HCT116 (cell line): ENCODE data around the gene NTSR1. TPM values are rescaled to one million over a fixed set of nuclear protein-coding genes. Genes with fewer than 3 reads are reported as not detected.

Experiments used
- ATAC-seq: fragments of 200-7000 bp; cut with Tn5 transposase; 2 replicates; pipeline ENCODE4 v1.9.1; 2020; ENCODE audit warnings: mild to moderate bottlenecking, moderate library complexity
- BruUV-seq: library from RNA; stranded (reverse); fragments of 400-500 nt; replicated peaks from 2 replicates; lab custom pipeline; 2021; lab: Mats Ljungman, UMichigan
- CTCF ChIA-PET: fragments of 300-600 bp; sonication (Branson Sonifier 250); formaldehyde crosslinking; loops from one replicate; lab custom pipeline; 2021; ENCODE audit warnings: antibody characterized with exemption; lab: Charles Lee
- POLR2A ChIA-PET: fragments of 300-600, 350-600 bp; sonication (Branson Sonifier 250); formaldehyde crosslinking; loops from one replicate; lab custom pipeline; 2021; ENCODE audit warnings: antibody characterized with exemption; lab: Charles Lee
- RAD21 ChIA-PET, 2 experiments: fragments of 300-600 bp; sonication (Branson Sonifier 250); formaldehyde crosslinking; loops; one replicate each; lab custom pipeline; 2023; ENCODE audit warnings: low total read pairs in 2 of 2; ENCODE audit not compliant: uncharacterized antibody in 2 of 2, unreplicated experiment in 2 of 2, low non-redundant PET in 1 of 2; lab: Charles Lee
- DNase-seq: peaks from one replicate; pipeline ENCODE4 v3.0.0-alpha.2; 2010; ENCODE audit warnings: low read depth, low spot score
- H2AFZ ChIP-seq: fragments of 200-600 bp; shearing (Covaris generic), sonication (generic); 2 replicates; pipeline ENCODE4 v1.6.1; 2017; ENCODE audit warnings: low read depth, mixed run types, mixed read lengths, antibody characterized with exemption, low read length; ENCODE audit not compliant: poor library complexity, severe bottlenecking
- H3K27ac ChIP-seq: 2 replicates; pipeline ENCODE4 v1.5.1; 2012; ENCODE audit warnings: low read depth, low read length
- H3K27me3 ChIP-seq: fragments of 200-600 bp; sonication (generic); 2 replicates; pipeline ENCODE4 v1.6.1; 2016; ENCODE audit warnings: mixed run types, low read length, mixed read lengths; ENCODE audit not compliant: insufficient read depth
- H3K36me3 ChIP-seq, 2 experiments: fragments of 200-500 bp in 1 of 2; fragments of 200-600 bp in 1 of 2; sonication (Bioruptor generic) in 1 of 2; sonication (generic) in 1 of 2; 2 replicates each; pipeline versions ENCODE4 v1.5.1 to v1.6.1; 2014 to 2016; ENCODE audit warnings: low read length in 2 of 2, inconsistent platforms in 1 of 2, mixed read lengths in 1 of 2, mixed run types in 1 of 2; ENCODE audit not compliant: insufficient read depth in 2 of 2, control insufficient read depth in 1 of 2
- H3K4me1 ChIP-seq, 2 experiments: fragments of 200-600 bp in 1 of 2; sonication (generic) in 1 of 2; 2 replicates each; pipeline versions ENCODE4 v1.5.1 to v1.6.1; 2012 to 2017; ENCODE audit warnings: low read length in 2 of 2, inconsistent platforms in 1 of 2, mild to moderate bottlenecking in 1 of 2, mixed read lengths in 1 of 2, mixed run types in 1 of 2, moderate library complexity in 1 of 2; ENCODE audit not compliant: insufficient read depth in 2 of 2, control insufficient read depth in 1 of 2
- H3K4me2 ChIP-seq: fragments of 200-600 bp; sonication (generic); 2 replicates; pipeline ENCODE4 v1.6.1; 2017; ENCODE audit warnings: mixed run types, low read length, mixed read lengths
- H3K4me3 ChIP-seq, 2 experiments: fragments of 200-600 bp in 1 of 2; sonication (generic) in 1 of 2; replicated peaks in 1 of 2; 2 replicates each; pipeline ENCODE4 v1.5.1; 2011 to 2016; ENCODE audit warnings: low read length in 2 of 2, control low read depth in 1 of 2, low read depth in 1 of 2, mild to moderate bottlenecking in 1 of 2, mixed read lengths in 1 of 2, mixed run types in 1 of 2
- H3K79me2 ChIP-seq: fragments of 200-600 bp; sonication (generic); 2 replicates; pipeline ENCODE4 v1.6.1; 2017; ENCODE audit warnings: mild to moderate bottlenecking, mixed run types, low read length, moderate library complexity, mixed read lengths; ENCODE audit not compliant: insufficient read depth
- H3K9ac ChIP-seq: fragments of 200-600 bp; sonication (generic); 2 replicates; pipeline ENCODE4 v1.6.1; 2016; ENCODE audit warnings: low read length, mixed read lengths
- H3K9me2 ChIP-seq: fragments of 200-600 bp; sonication (generic), shearing (Covaris generic); 2 replicates; pipeline ENCODE4 v1.6.1; 2017; ENCODE audit warnings: mixed run types, mild to moderate bottlenecking, moderate library complexity; ENCODE audit not compliant: insufficient read depth
- H3K9me3 ChIP-seq, 2 experiments: fragments of 200-500 bp in 1 of 2; fragments of 200-600 bp in 1 of 2; sonication (Bioruptor generic) in 1 of 2; sonication (generic) in 1 of 2; 2 replicates each; pipeline ENCODE4 v1.6.1; 2014 to 2017; ENCODE audit warnings: low read length in 2 of 2, mixed read lengths in 2 of 2, inconsistent platforms in 1 of 2, low read depth in 1 of 2, mild to moderate bottlenecking in 1 of 2, mixed run types in 1 of 2, moderate library complexity in 1 of 2; ENCODE audit not compliant: control insufficient read depth in 1 of 2, insufficient read depth in 1 of 2
- H4K20me1 ChIP-seq: fragments of 200-600 bp; sonication (generic), shearing (Covaris generic); 2 replicates; pipeline ENCODE4 v1.6.1; 2017; ENCODE audit warnings: mixed run types, mild to moderate bottlenecking, moderate library complexity; ENCODE audit not compliant: insufficient read depth
- CBX3 ChIP-seq: IDR thresholded peaks from 2 replicates; pipeline ENCODE4 v1.6.1; 2012; ENCODE audit warnings: low read depth
- CEBPB ChIP-seq: IDR thresholded peaks from 2 replicates; pipeline ENCODE4 v1.6.1; 2012; ENCODE audit warnings: low read depth
- EGR1 ChIP-seq: IDR thresholded peaks from 2 replicates; pipeline ENCODE4 v1.6.1; 2012; ENCODE audit warnings: low read depth
- ELF1 ChIP-seq: IDR thresholded peaks from 2 replicates; pipeline ENCODE4 v1.6.1; 2012; ENCODE audit warnings: low read depth, borderline replicate concordance
- EZH2 ChIP-seq: fragments of 200-600 bp; sonication (generic); IDR thresholded peaks from 2 replicates; pipeline ENCODE4 v1.6.1; 2017; ENCODE audit warnings: antibody characterized with exemption, mixed run types
- JUND ChIP-seq: IDR thresholded peaks from 2 replicates; pipeline ENCODE4 v1.6.1; 2012
- POLR2A ChIP-seq: IDR thresholded peaks from 2 replicates; pipeline ENCODE4 v1.7.0; 2011; ENCODE audit warnings: borderline replicate concordance; ENCODE audit not compliant: insufficient read depth, insufficient read length; ENCODE audit errors: extremely low read depth
- POLR2AphosphoS5 ChIP-seq: IDR thresholded peaks from 2 replicates; pipeline ENCODE4 v1.6.1; 2011; ENCODE audit warnings: mild to moderate bottlenecking, low read depth, low read length, moderate library complexity
- SRF ChIP-seq: IDR thresholded peaks from 2 replicates; pipeline ENCODE4 v1.6.1; 2012; ENCODE audit warnings: low read depth
- TCF7L2 ChIP-seq: IDR thresholded peaks from 2 replicates; pipeline ENCODE4 v1.7.0; 2011; ENCODE audit warnings: borderline replicate concordance, inconsistent platforms; ENCODE audit not compliant: insufficient read depth, insufficient read length; ENCODE audit errors: extremely low read depth
- YY1 ChIP-seq: IDR thresholded peaks from 2 replicates; pipeline ENCODE4 v1.6.1; 2011; ENCODE audit warnings: low read length, low read depth, moderate library complexity, mild to moderate bottlenecking; ENCODE audit not compliant: insufficient replicate concordance; ENCODE audit errors: extremely low read depth
- ZFX ChIP-seq: fragments of 450-650 bp; IDR thresholded peaks from 2 replicates; pipeline ENCODE4 v1.6.1; 2017
- ZNF274 ChIP-seq: fragments of 200-500 bp; sonication (Bioruptor generic); IDR thresholded peaks from 2 replicates; pipeline ENCODE4 v1.6.1; 2014; ENCODE audit warnings: mild to moderate bottlenecking, low read depth, low read length, inconsistent platforms
- intact Hi-C: fragments of 100-400 bp; cut with micrococcal nuclease; formaldehyde crosslinking; loops from 2 replicates; pipeline ENCODE4 v1.10.0; 2022
- total RNA-seq: library from RNA; stranded (reverse); gene quantifications from one replicate; pipeline ENCODE4 v1.2.1, GENCODE V29; 2021; ENCODE audit not compliant: unreplicated experiment
- TF ChIP-seq, protein P1 (sequence below), 3 experiments: fragments of 200-600 bp in 1 of 3; sonication (generic) in 1 of 3; IDR thresholded peaks in 2 of 3; conservative IDR thresholded peaks in 1 of 3; 2 replicates each; pipeline ENCODE4 v1.5.1; 2012 to 2017; ENCODE audit warnings: low read depth in 2 of 3, low read length in 2 of 3, antibody characterized with exemption in 1 of 3, borderline replicate concordance in 1 of 3, control low read depth in 1 of 3, mild to moderate bottlenecking in 1 of 3, mixed read lengths in 1 of 3, mixed run types in 1 of 3, moderate library complexity in 1 of 3; ENCODE audit not compliant: insufficient read depth in 1 of 3
- TF ChIP-seq, protein P2 (sequence below): IDR thresholded peaks from 2 replicates; pipeline ENCODE4 v1.6.1; 2012
- TF ChIP-seq, protein P3 (sequence below): IDR thresholded peaks from 2 replicates; pipeline ENCODE4 v1.6.1; 2011; ENCODE audit warnings: mild to moderate bottlenecking, low read length, moderate library complexity; ENCODE audit not compliant: insufficient replicate concordance; ENCODE audit errors: extremely low read depth
- TF ChIP-seq, protein P4 (sequence below): IDR thresholded peaks from 2 replicates; pipeline ENCODE4 v1.6.1; 2012

Gene NTSR1
- total RNA-seq, 1 experiment from 2014 or later, result 187 TPM

DNA sequence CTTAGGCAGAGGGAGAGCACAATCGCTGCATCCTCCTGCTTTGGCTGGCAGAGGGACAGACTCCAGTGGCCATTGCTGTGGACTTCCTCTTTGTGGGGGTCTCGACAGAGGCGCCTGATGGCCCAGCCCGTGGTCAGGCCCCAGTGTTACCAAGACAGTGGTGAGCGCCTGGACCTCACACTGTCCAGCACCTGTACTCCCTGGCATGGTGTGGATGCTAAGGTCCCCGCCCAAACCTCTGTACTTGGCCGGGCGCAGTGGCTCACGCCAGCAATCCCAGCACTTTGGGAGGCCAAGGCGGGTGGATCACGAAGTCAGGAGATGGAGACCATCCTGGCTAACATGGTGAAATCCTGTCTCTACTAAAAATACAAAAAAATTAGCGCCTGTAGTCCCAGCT lies 2.3 kb upstream of the NTSR1 start (continued):
- no peak for TF ChIP-seq JUND
- TF ChIP-seq CEBPB, result no peak
- no peak for TF ChIP-seq POLR2AphosphoS5
- TF ChIP-seq, protein P1, sequence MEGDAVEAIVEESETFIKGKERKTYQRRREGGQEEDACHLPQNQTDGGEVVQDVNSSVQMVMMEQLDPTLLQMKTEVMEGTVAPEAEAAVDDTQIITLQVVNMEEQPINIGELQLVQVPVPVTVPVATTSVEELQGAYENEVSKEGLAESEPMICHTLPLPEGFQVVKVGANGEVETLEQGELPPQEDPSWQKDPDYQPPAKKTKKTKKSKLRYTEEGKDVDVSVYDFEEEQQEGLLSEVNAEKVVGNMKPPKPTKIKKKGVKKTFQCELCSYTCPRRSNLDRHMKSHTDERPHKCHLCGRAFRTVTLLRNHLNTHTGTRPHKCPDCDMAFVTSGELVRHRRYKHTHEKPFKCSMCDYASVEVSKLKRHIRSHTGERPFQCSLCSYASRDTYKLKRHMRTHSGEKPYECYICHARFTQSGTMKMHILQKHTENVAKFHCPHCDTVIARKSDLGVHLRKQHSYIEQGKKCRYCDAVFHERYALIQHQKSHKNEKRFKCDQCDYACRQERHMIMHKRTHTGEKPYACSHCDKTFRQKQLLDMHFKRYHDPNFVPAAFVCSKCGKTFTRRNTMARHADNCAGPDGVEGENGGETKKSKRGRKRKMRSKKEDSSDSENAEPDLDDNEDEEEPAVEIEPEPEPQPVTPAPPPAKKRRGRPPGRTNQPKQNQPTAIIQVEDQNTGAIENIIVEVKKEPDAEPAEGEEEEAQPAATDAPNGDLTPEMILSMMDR (IDR thresholded peaks at IDR 0.05 in 2 of 3, conservative IDR thresholded peaks at IDR 0.05 in 1 of 3; ENCODE audit: borderline replicate concordance in 1 of 3, insufficient read depth in 1 of 3, low read depth in 2 of 3, low read length in 2 of 3), result no peak
- no peak for TF ChIP-seq CBX3
- no peak for TF ChIP-seq EGR1
- TF ChIP-seq, protein P2, sequence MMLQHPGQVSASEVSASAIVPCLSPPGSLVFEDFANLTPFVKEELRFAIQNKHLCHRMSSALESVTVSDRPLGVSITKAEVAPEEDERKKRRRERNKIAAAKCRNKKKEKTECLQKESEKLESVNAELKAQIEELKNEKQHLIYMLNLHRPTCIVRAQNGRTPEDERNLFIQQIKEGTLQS, result no peak
- TF ChIP-seq SRF, result no peak

DNA sequence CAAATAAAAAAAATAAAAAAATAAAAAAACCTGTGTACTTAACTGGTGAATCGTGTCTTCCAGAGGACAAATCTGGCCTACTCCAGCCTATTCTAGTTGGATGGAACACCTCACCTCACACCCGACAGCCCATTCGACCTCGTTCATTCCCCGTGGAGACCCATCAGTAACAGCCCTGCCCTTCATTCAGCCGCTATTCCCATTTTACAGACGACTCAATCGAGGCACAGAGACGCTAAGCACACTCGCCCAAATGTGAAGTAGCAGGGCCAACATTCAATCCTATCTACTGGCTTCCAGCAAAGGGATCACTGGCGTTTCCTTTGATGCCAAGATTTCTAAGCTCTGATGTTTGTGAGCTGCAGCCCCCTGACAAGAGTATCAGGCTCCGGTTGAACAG lies 1.8 kb upstream of the NTSR1 start:
- peak overlapping the region; percentile 98 for H3K4me2 ChIP-seq
- peak overlapping the region; percentile 91 for H3K9ac ChIP-seq
- POLR2A ChIA-PET, result interaction anchor here (0.6 to 2.8 kb wide), 5 partner anchors 12 to 83 kb away, joined by 3 to 14 read pairs (median 7); no protein-coding TSS in a partner anchor
- RAD21 ChIA-PET, result interaction anchor here (0.7 to 1.8 kb wide), 3 partner anchors 29 to 34 kb away, joined by 4 to 7 read pairs (median 6); no protein-coding TSS in a partner anchor
- H3K27me3 ChIP-seq, result no peaks in the 10 kb centered on the region
- no TSS peak for BruUV-seq
- H3K79me2 ChIP-seq, result peaks cover 57% of the 10 kb centered on the region
- H4K20me1 ChIP-seq, result peaks cover 3% of the 10 kb centered on the region; the same call in 1 of the 2 replicates
- no peaks in the 10 kb centered on the region for H3K9me3 ChIP-seq
- DNase-seq, result no peak
- H3K36me3 ChIP-seq, result peaks cover 0 to 20% of the 10 kb centered on the region in 2 experiments; a peak in 2 of 4 replicates
- intact Hi-C loops, result no loop called here
- peak overlapping the region; percentile 100; the same call in 1 of the 2 replicates for H3K27ac ChIP-seq
- no peak for TF ChIP-seq POLR2A
- TF ChIP-seq ZFX, result no peak
- no peak for TF ChIP-seq EZH2
- TF ChIP-seq, protein P3, sequence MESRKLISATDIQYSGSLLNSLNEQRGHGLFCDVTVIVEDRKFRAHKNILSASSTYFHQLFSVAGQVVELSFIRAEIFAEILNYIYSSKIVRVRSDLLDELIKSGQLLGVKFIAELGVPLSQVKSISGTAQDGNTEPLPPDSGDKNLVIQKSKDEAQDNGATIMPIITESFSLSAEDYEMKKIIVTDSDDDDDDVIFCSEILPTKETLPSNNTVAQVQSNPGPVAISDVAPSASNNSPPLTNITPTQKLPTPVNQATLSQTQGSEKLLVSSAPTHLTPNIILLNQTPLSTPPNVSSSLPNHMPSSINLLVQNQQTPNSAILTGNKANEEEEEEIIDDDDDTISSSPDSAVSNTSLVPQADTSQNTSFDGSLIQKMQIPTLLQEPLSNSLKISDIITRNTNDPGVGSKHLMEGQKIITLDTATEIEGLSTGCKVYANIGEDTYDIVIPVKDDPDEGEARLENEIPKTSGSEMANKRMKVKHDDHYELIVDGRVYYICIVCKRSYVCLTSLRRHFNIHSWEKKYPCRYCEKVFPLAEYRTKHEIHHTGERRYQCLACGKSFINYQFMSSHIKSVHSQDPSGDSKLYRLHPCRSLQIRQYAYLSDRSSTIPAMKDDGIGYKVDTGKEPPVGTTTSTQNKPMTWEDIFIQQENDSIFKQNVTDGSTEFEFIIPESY, result no peak
- no peak for TF ChIP-seq YY1
- TF ChIP-seq ZNF274, result no peak
- no peak for TF ChIP-seq SRF
- no peak for TF ChIP-seq TCF7L2
- no peak for TF ChIP-seq CEBPB
- no peak for TF ChIP-seq JUND
- TF ChIP-seq CBX3, result no peak
- TF ChIP-seq, protein P1 (IDR thresholded peaks at IDR 0.05 in 2 of 3, conservative IDR thresholded peaks at IDR 0.05 in 1 of 3; ENCODE audit: borderline replicate concordance in 1 of 3, insufficient read depth in 1 of 3, low read depth in 2 of 3, low read length in 2 of 3), result no peak
- no peak for TF ChIP-seq ELF1
- TF ChIP-seq EGR1, result no peak
- TF ChIP-seq, protein P4, sequence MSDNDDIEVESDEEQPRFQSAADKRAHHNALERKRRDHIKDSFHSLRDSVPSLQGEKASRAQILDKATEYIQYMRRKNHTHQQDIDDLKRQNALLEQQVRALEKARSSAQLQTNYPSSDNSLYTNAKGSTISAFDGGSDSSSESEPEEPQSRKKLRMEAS, result no peak
- no peak for ATAC-seq
- H3K4me1 ChIP-seq, result peaks cover 56 to 75% of the 10 kb centered on the region in 2 experiments
- no peaks in the 10 kb centered on the region for H3K9me2 ChIP-seq
- no peak overlapping the region for H2AFZ ChIP-seq
- CTCF ChIA-PET, result no interaction called here
- no peak overlapping the region for H3K4me3 ChIP-seq
